Measurements from ENCODE around the gene OSM. TPM values are rescaled to one million over a fixed set of nuclear protein-coding genes. Genes with fewer than 3 reads are reported as not detected.

OSM gene
- total and polyA plus RNA-seq, 2 experiments from 2014 or later = not detected

DNA sequence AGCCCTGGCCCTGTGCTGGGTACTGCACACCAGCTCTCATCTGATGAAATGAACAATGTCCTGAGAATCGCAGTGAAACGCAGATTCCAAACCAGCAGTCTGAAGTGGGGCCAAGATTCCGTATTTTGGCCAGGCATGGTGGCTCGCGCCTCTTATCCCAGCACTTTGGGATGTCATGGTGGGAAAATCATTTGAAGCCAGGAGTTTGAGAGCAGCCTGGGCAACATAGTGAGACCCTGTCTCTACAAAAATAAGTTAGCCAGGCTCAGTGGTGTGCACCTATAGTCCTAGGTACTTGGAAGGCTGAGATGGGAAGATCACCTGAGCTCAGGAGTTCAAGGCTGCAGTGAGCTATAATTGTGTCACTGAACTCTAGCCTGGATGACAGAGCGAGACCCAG, 33.1 kb downstream of the OSM start:
- no peak overlapping the region for H3K4me2 ChIP-seq (ENCODE audit: unreplicated experiment)
- H3F3A ChIP-seq (ENCODE audit: insufficient read depth) = no peaks in the 10 kb centered on the region
- H2AFZ ChIP-seq = no peak overlapping the region
- DNase-seq = no peak
- H3K4me3 ChIP-seq = no peak overlapping the region
- no peak for TF ChIP-seq EZH2 (IDR thresholded peaks at IDR 0.05; ENCODE audit: insufficient read depth, poor library complexity, severe bottlenecking)
- TF ChIP-seq EZH2phosphoT487 (IDR thresholded peaks at IDR 0.05; ENCODE audit: insufficient read depth, low read depth) = no peak
- no peaks in the 10 kb centered on the region for H3K9me3 ChIP-seq (ENCODE audit: low read depth)
- no peak overlapping the region for H3K9ac ChIP-seq
- no peaks in the 10 kb centered on the region for H3K79me2 ChIP-seq (ENCODE audit: insufficient read depth)
- WGBS, 2 experiments (ENCODE audit: low coverage in 1 of 2, low lambda C conversion rate in 2 of 2, missing lambda C conversion rate in 2 of 2) = 57 to 58% methylated on average over 6 of the region's 6 CpGs
- H3K9me2 ChIP-seq (ENCODE audit: insufficient read depth) = no peaks in the 10 kb centered on the region
- H3K4me1 ChIP-seq (ENCODE audit: insufficient read depth) = peaks cover 10% of the 10 kb centered on the region; the same call in 1 of the 2 replicates
- no peaks in the 10 kb centered on the region for H3K36me3 ChIP-seq (ENCODE audit: low read depth)
- no peaks in the 10 kb centered on the region for H3K27me3 ChIP-seq (replicated peaks; ENCODE audit: insufficient read depth)
- in situ Hi-C loops (cut with MboI) = loop anchor here (10.0 kb wide), 1 partner anchor 119 kb away; no protein-coding TSS in a partner anchor
- H4K20me1 ChIP-seq (ENCODE audit: insufficient read depth) = no peaks in the 10 kb centered on the region
- no peak overlapping the region for H3K27ac ChIP-seq

GRCh38 chr22:30232716-30233218, 33.9 kb downstream of the OSM start:
- Histone ChIP-seq H3K9me3 (ENCODE audit: low read depth) (no peaks in the 10 kb centered on the region), H3K36me3 (ENCODE audit: low read depth) (no peaks in the 10 kb centered on the region), H3K79me2 (ENCODE audit: insufficient read depth) (no peaks in the 10 kb centered on the region), H3K4me1 (ENCODE audit: insufficient read depth) (peaks cover 10% of the 10 kb centered on the region; the same call in 1 of the 2 replicates), H3K9me2 (ENCODE audit: insufficient read depth) (no peaks in the 10 kb centered on the region), H2AFZ (no peak overlapping the region), H3K9ac (no peak overlapping the region), H3K27me3 (replicated peaks; ENCODE audit: insufficient read depth) (no peaks in the 10 kb centered on the region), H3K27ac (no peak overlapping the region), H4K20me1 (ENCODE audit: insufficient read depth) (no peaks in the 10 kb centered on the region), H3F3A (ENCODE audit: insufficient read depth) (no peaks in the 10 kb centered on the region), H3K4me3 (no peak overlapping the region), H3K4me2 (ENCODE audit: unreplicated experiment) (no peak overlapping the region)
- TF ChIP-seq EZH2phosphoT487 (IDR thresholded peaks at IDR 0.05; ENCODE audit: insufficient read depth, low read depth) (no peak), EZH2 (IDR thresholded peaks at IDR 0.05; ENCODE audit: insufficient read depth, poor library complexity, severe bottlenecking) (no peak)
- no peak for DNase-seq
- in situ Hi-C loops (cut with MboI) = loop anchor here (10.0 kb wide), 1 partner anchor 118 kb away; no protein-coding TSS in a partner anchor
- 35 to 38% methylated on average over 16 to 17 of the region's 17 CpGs for WGBS, 2 experiments (ENCODE audit: low coverage in 1 of 2, low lambda C conversion rate in 2 of 2, missing lambda C conversion rate in 2 of 2)

DNA sequence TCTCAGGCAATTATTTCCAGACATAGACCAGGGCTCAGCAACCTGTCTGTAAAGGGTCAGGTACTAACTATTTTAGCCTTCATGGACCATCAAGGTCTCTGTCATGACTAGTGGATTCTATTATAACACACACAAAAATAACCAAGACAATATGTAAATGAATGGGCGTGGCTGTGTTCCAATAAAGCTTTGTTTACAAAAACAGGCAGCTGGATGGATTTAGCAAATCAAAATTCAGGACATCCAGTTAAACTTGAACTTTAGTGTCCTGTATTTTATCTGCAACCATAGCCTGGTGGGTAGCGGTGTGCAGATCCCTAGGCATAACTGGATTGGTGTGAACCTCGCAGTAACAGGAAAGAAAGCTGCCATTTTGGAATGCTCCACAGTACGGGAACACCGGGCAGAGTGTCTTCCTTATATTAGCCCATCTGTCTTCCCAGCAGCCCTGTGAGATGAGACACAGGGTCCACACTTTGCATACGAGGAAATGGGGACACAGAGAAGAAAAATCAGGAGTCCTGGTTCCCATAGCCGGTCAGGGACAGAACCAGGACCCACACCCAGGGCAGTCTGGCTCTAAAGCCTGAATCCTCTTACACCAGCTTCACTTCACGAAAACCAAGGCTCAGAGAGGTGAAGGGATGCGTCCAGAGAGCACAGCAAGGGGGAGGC, 35.7 kb downstream of the OSM start:
- no peak for DNase-seq
- no peak overlapping the region for H2AFZ ChIP-seq
- no peaks in the 10 kb centered on the region for H3K9me2 ChIP-seq (ENCODE audit: insufficient read depth)
- H3F3A ChIP-seq (ENCODE audit: insufficient read depth) = no peaks in the 10 kb centered on the region
- in situ Hi-C loops (cut with MboI) = loop anchor here (10.0 kb wide), 1 partner anchor 116 kb away; no protein-coding TSS in a partner anchor
- no peaks in the 10 kb centered on the region for H3K27me3 ChIP-seq (replicated peaks; ENCODE audit: insufficient read depth)
- H3K9me3 ChIP-seq (ENCODE audit: low read depth) = no peaks in the 10 kb centered on the region
- 77 to 83% methylated on average over 9 of the region's 9 CpGs for WGBS, 2 experiments (ENCODE audit: low coverage in 1 of 2, low lambda C conversion rate in 2 of 2, missing lambda C conversion rate in 2 of 2)
- H3K4me2 ChIP-seq (ENCODE audit: unreplicated experiment) = no peak overlapping the region
- no peak overlapping the region for H3K27ac ChIP-seq
- TF ChIP-seq EZH2phosphoT487 (IDR thresholded peaks at IDR 0.05; ENCODE audit: insufficient read depth, low read depth) (no peak), EZH2 (IDR thresholded peaks at IDR 0.05; ENCODE audit: insufficient read depth, poor library complexity, severe bottlenecking) (no peak)
- no peak overlapping the region for H3K4me3 ChIP-seq
- no peak overlapping the region for H3K9ac ChIP-seq
- peaks cover 2% of the 10 kb centered on the region; the same call in 1 of the 2 replicates for H3K4me1 ChIP-seq (ENCODE audit: insufficient read depth)
- H3K36me3 ChIP-seq (ENCODE audit: low read depth) = no peaks in the 10 kb centered on the region
- no peaks in the 10 kb centered on the region for H4K20me1 ChIP-seq (ENCODE audit: insufficient read depth)
- no peaks in the 10 kb centered on the region for H3K79me2 ChIP-seq (ENCODE audit: insufficient read depth)

DNA sequence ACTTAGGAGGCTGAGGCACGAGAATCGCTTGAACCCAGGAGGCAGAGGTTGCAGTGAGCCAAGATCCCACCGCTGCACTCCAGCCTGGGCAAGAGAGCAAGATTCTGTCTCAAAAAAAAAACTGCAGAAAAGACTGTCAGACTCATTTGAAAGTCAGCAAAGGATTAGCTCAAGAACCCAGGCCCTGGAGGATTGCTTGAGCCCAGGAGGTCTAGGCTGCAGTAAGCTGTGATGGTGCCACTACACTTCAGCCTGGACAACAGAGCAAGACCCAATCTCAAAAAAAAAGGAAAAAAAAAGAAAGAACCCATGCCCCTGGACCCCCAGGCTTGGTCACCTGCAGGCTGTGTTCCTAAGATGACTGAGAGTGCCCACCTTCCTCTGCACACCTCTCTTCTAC, 36.3 kb downstream of the OSM start:
- in situ Hi-C loops (cut with MboI) = loop anchor here (10.0 kb wide), 1 partner anchor 116 kb away; no protein-coding TSS in a partner anchor
- no peak for TF ChIP-seq EZH2phosphoT487 (IDR thresholded peaks at IDR 0.05; ENCODE audit: insufficient read depth, low read depth)
- no peaks in the 10 kb centered on the region for H3K79me2 ChIP-seq (ENCODE audit: insufficient read depth)
- no peaks in the 10 kb centered on the region for H3K36me3 ChIP-seq (ENCODE audit: low read depth)
- no peaks in the 10 kb centered on the region for H3F3A ChIP-seq (ENCODE audit: insufficient read depth)
- H3K9me3 ChIP-seq (ENCODE audit: low read depth) = no peaks in the 10 kb centered on the region
- no peaks in the 10 kb centered on the region for H4K20me1 ChIP-seq (ENCODE audit: insufficient read depth)
- DNase-seq = no peak
- H3K4me2 ChIP-seq (ENCODE audit: unreplicated experiment) = no peak overlapping the region
- no peak overlapping the region for H3K9ac ChIP-seq
- no peaks in the 10 kb centered on the region for H3K9me2 ChIP-seq (ENCODE audit: insufficient read depth)
- H3K4me1 ChIP-seq (ENCODE audit: insufficient read depth) = no peaks in the 10 kb centered on the region
- no peaks in the 10 kb centered on the region for H3K27me3 ChIP-seq (replicated peaks; ENCODE audit: insufficient read depth)
- no peak overlapping the region for H2AFZ ChIP-seq
- no peak overlapping the region for H3K27ac ChIP-seq
- 72 to 85% methylated on average over 3 of the region's 3 CpGs for WGBS, 2 experiments (ENCODE audit: low coverage in 1 of 2, low lambda C conversion rate in 2 of 2, missing lambda C conversion rate in 2 of 2)
- H3K4me3 ChIP-seq = no peak overlapping the region
